Activated CD8-positive, alpha-beta T cell treated with anti-CD3 and anti-CD28 coated beads for 36 hours (primary cell): ENCODE data around the gene PSMA1. TPM values are rescaled to one million over a fixed set of nuclear protein-coding genes. Genes with fewer than 3 reads are reported as not detected.
A peak's percentile ranks its signal among the peaks of the same experiment; 100 is the strongest.

Source experiments
- ATAC-seq: fragments of 200-7000 bp; cut with Tn5 transposase; one replicate; pipeline ENCODE4 v1.10.0; 2021; ENCODE audit warnings: mild to moderate bottlenecking, moderate library complexity
- CTCF ChIA-PET: fragments of 350-600 bp; sonication (Branson Sonifier 250); formaldehyde crosslinking; loops from one replicate; lab custom pipeline; 2021; ENCODE audit warnings: antibody characterized with exemption; lab: Charles Lee
- POLR2A ChIA-PET: fragments of 350-600 bp; sonication (Branson Sonifier 250); formaldehyde crosslinking; loops from one replicate; lab custom pipeline; 2021; ENCODE audit warnings: antibody characterized with exemption; lab: Charles Lee
- DNase-seq: peaks from one replicate; pipeline ENCODE4 v3.0.0-alpha.2; 2020
- H3K27ac Mint-ChIP-seq: one replicate; pipeline ENCODE4 v1.8.0; 2021; ENCODE audit warnings: mild to moderate bottlenecking, mixed read lengths
- H3K27me3 Mint-ChIP-seq: one replicate; pipeline ENCODE4 v1.8.0; 2021; ENCODE audit warnings: mixed read lengths
- H3K36me3 Mint-ChIP-seq: one replicate; pipeline ENCODE4 v1.8.0; 2021; ENCODE audit warnings: low read depth, mixed read lengths
- H3K4me1 Mint-ChIP-seq: one replicate; pipeline ENCODE4 v1.8.0; 2021; ENCODE audit warnings: low read depth, mixed read lengths
- H3K4me3 Mint-ChIP-seq: one replicate; pipeline ENCODE4 v1.8.0; 2021; ENCODE audit warnings: mild to moderate bottlenecking, moderate library complexity, mixed read lengths
- H3K9me3 Mint-ChIP-seq: one replicate; pipeline ENCODE4 v1.8.0; 2021; ENCODE audit warnings: mixed read lengths
- intact Hi-C: fragments of 100-400 bp; cut with micrococcal nuclease; formaldehyde crosslinking; loops from one replicate; pipeline ENCODE4 v1.10.0; 2022
- total RNA-seq, 2 experiments: library from RNA; stranded (reverse); gene quantifications; one replicate each; pipeline ENCODE4 v1.2.3, GENCODE V29; 2021
- TF ChIP-seq, protein P1 (sequence below): fragments of 200-600 bp; IDR thresholded peaks from one replicate; pipeline ENCODE4 v1.8.0; 2022; ENCODE audit warnings: antibody characterized with exemption, mild to moderate bottlenecking

PSMA1 gene
- total RNA-seq, 2 experiments from 2014 or later, result 329 to 338 TPM

DNA sequence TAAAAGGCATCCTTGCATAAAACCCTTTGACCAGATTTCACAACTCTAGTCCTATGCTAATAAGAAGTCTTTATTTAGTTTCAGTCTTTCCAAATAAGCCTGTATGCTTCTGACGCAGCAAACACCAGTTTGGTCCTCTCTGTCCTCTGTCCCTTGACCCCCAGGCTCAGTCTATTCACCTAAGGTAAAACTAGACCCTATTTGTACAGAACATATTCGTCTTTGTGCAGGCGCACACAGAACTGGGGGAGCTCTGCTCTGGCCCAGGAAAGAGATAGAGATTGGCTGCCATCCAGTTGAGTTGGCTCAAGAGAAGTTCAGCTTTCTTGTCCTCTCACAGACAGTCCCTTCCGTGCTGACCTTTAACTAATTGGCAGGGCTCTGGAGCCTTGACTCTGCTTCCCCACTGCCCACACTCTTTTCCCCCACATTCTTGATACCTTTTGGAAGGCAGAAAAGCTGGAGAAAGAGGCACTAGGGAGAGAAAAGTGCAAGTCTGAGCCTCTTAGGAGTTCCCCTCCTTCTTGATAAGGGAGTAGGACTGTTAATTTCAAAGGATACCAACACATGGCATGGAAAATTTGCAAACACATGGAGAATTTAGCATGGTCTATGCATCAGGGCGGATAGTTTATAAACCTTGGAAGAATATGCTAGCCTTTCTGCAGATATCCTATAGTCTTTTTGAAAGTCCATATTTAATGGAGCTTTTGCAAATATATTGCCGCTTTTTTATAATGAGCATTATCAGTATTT lies 21.2 kb upstream of the PSMA1 start:
- peaks cover 3% of the 10 kb centered on the region for H3K9me3 Mint-ChIP-seq
- ChIA-PET CTCF (interaction anchor here (0.9 to 2.7 kb wide), 4 partner anchors 8 to 367 kb away, joined by 3 to 7 read pairs (median 3); no protein-coding TSS in a partner anchor), POLR2A (interaction anchor here (0.6 to 1.4 kb wide), 4 partner anchors 21 to 105 kb away, joined by 3 to 6 read pairs (median 5); partner anchors contain the start of genes PDE3B and PSMA1)
- H3K27me3 Mint-ChIP-seq, result no peaks in the 10 kb centered on the region
- TF ChIP-seq, protein P1, sequence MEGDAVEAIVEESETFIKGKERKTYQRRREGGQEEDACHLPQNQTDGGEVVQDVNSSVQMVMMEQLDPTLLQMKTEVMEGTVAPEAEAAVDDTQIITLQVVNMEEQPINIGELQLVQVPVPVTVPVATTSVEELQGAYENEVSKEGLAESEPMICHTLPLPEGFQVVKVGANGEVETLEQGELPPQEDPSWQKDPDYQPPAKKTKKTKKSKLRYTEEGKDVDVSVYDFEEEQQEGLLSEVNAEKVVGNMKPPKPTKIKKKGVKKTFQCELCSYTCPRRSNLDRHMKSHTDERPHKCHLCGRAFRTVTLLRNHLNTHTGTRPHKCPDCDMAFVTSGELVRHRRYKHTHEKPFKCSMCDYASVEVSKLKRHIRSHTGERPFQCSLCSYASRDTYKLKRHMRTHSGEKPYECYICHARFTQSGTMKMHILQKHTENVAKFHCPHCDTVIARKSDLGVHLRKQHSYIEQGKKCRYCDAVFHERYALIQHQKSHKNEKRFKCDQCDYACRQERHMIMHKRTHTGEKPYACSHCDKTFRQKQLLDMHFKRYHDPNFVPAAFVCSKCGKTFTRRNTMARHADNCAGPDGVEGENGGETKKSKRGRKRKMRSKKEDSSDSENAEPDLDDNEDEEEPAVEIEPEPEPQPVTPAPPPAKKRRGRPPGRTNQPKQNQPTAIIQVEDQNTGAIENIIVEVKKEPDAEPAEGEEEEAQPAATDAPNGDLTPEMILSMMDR, result no peak
- intact Hi-C loops, result no loop called here
- no peak overlapping the region for H3K27ac Mint-ChIP-seq
- ATAC-seq (no peak), DNase-seq (no peak)
- peaks cover 68% of the 10 kb centered on the region for H3K4me1 Mint-ChIP-seq
- H3K36me3 Mint-ChIP-seq, result peaks cover 21% of the 10 kb centered on the region
- no peak overlapping the region for H3K4me3 Mint-ChIP-seq

DNA sequence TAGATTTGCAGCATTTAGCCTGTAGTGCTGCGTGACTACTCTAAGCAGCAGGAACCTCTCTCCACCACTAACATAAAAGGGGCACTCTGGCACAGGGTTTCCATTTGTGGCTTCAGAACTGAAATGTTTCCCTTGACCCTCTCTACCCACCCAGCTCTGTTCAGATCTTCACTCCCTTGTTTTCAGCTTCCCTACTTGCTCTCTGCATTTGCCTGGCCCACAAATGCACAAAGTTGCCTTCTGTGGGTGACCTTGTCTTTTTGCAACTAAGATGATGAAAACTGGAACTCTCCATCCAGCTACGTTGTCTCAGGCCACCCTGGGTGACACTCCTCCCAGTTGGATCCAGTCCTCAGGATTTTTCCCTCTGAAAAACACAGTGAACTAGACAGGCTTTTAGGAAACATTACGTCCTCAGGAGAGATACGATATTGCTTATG lies 19.8 kb upstream of the PSMA1 start:
- peaks cover 57% of the 10 kb centered on the region for H3K4me1 Mint-ChIP-seq
- ChIA-PET POLR2A (interaction anchor here (1.2 to 2.4 kb wide), 2 partner anchors 76 to 105 kb away, joined by 5 to 9 read pairs; partner anchors contain the start of gene PDE3B), CTCF (interaction anchor here (1.1 kb wide), 2 partner anchors 22 to 368 kb away, joined by 4 to 6 read pairs; no protein-coding TSS in a partner anchor)
- intact Hi-C loops, result loop anchor here (5.0 to 10.0 kb wide), 2 partner anchors 102 to 225 kb away; partner anchors contain the start of gene PDE3B
- peak overlapping the region; percentile 72 for H3K27ac Mint-ChIP-seq
- DNase-seq (peak; percentile 24), ATAC-seq (peak; percentile 50)
- H3K27me3 Mint-ChIP-seq, result no peaks in the 10 kb centered on the region
- TF ChIP-seq, protein P1, result no peak
- H3K9me3 Mint-ChIP-seq, result peaks cover 3% of the 10 kb centered on the region
- peak overlapping the region; percentile 3 for H3K4me3 Mint-ChIP-seq
- peaks cover 14% of the 10 kb centered on the region for H3K36me3 Mint-ChIP-seq

DNA sequence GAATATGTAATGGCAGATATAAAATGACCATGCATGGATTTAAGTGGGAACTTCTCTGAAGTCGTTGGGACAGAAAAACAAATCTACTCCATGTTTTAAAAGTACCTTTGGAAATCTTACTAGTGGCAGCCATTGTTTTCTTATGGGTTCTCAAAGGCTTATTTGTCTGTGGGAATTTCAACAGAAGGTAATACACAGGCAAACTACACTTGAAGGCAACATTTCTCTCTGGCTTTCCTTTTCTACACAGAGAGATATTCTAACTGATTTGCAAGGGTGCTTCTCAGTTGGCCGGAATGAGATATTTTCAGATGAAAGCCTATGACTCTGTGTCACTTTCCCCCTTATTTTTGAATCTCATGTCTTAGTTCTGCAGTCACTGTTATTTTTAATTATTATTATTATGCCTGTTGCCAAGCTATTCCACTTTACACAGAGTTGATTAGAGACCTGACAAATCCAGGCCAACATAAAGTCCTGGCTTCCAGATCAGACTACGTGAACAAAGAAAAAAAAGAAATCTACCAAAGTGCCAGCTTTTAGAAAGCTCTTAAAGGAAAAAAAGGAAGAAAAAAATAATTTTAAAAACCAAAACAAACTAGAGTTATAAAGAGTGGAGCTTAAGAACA lies 18.9 kb upstream of the PSMA1 start:
- ChIA-PET POLR2A (interaction anchor here (0.6 to 2.4 kb wide), 3 partner anchors 26 to 353 kb away, joined by 3 to 9 read pairs (median 4); partner anchors contain the start of genes CYP2R1 and PDE3B), CTCF (interaction anchor here (0.8 to 2.3 kb wide), 4 partner anchors 227 to 369 kb away, joined by 4 to 9 read pairs (median 5); no protein-coding TSS in a partner anchor)
- H3K27ac Mint-ChIP-seq, result no peak overlapping the region
- TF ChIP-seq, protein P1, result no peak
- no peaks in the 10 kb centered on the region for H3K27me3 Mint-ChIP-seq
- DNase-seq (no peak), ATAC-seq (no peak)
- peaks cover 49% of the 10 kb centered on the region for H3K4me1 Mint-ChIP-seq
- H3K4me3 Mint-ChIP-seq, result no peak overlapping the region
- intact Hi-C loops, result loop anchor here (5.0 to 10.0 kb wide), 2 partner anchors 103 to 226 kb away; partner anchors contain the start of gene PDE3B
- H3K36me3 Mint-ChIP-seq, result peaks cover 10% of the 10 kb centered on the region
- H3K9me3 Mint-ChIP-seq, result no peaks in the 10 kb centered on the region

DNA sequence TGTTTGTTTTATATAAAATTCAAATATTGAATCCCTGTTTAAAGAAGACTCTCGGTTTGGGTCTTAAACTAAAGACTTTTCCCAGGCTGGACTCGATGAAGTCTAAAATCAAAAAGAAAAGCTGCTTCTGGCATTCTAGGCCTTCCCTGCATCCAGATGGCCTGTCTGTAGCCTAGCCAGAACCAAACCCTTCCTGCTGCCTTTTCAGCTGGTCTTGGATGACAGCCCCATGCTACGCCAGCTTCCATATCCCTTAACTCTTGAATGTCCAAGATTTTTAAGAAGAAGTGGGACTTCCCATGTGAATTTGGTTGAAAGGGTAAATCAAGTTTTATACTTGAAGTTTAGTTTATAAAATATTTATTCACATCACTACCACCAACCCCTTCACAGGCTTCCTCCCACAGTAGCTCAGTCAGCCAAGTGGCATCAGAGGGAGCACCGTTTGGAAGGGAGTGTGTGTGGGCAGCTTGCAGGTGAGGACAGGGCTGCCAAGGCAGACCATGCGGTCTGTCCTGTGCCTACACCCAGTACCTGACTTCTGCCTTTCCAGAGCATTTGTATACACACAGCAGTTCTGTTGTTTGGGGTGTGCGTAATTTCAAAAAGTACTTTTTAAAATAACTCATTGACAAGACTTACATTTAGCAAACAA lies 18.2 kb upstream of the PSMA1 start:
- peak overlapping the region; percentile 63 for H3K27ac Mint-ChIP-seq
- CTCF ChIA-PET, result interaction anchor here (0.8 to 2.3 kb wide), 6 partner anchors 205 to 370 kb away, joined by 3 to 9 read pairs (median 4); no protein-coding TSS in a partner anchor
- H3K4me1 Mint-ChIP-seq, result peaks cover 47% of the 10 kb centered on the region
- no peak overlapping the region for H3K4me3 Mint-ChIP-seq
- H3K36me3 Mint-ChIP-seq, result peaks cover 10% of the 10 kb centered on the region
- H3K9me3 Mint-ChIP-seq, result no peaks in the 10 kb centered on the region
- TF ChIP-seq, protein P1, result no peak
- no peaks in the 10 kb centered on the region for H3K27me3 Mint-ChIP-seq
- intact Hi-C loops, result loop anchor here (5.0 to 10.0 kb wide), 2 partner anchors 104 to 226 kb away; partner anchors contain the start of gene PDE3B
- no peak for ATAC-seq
- no peak for DNase-seq
- POLR2A ChIA-PET, result interaction anchor here (1.4 to 2.4 kb wide), 2 partner anchors 106 to 353 kb away, joined by 4 to 9 read pairs; partner anchors contain the start of genes CYP2R1 and PDE3B
